K562 (cell line): ENCODE data around the gene RHEB. TPM values are rescaled to one million over a fixed set of nuclear protein-coding genes. Genes with fewer than 3 reads are reported as not detected.

Experiments used
- ATAC-seq: fragments of 200-7000 bp; cut with Tn5 transposase; 3 replicates; pipeline ENCODE4 v1.9.1; 2020; ENCODE audit warnings: moderate library complexity
- BruUV-seq: library from RNA; stranded (reverse); fragments of 400-500 nt; replicated peaks from 2 replicates; lab custom pipeline; 2021; lab: Mats Ljungman, UMichigan
- CTCF ChIA-PET: fragments of 300-600 bp; formaldehyde crosslinking; extraction: SDS; loops from one replicate; lab custom pipeline; 2021; ENCODE audit warnings: low intra/inter-chr PET ratio; lab: Yijun Ruan, JAX
- POLR2A ChIA-PET: fragments of 300-600, 350-650 bp; sonication (Branson Sonifier 250); formaldehyde crosslinking; extraction: SDS; loops from one replicate; lab custom pipeline; 2021; ENCODE audit warnings: antibody characterized with exemption, inconsistent platforms; lab: Yijun Ruan, JAX
- DNase-seq, 4 experiments: peaks; one replicate each; pipeline versions ENCODE4 v3.0.0 to v3.0.0-alpha.2; 2011 to 2018; ENCODE audit warnings: low spot score in 3 of 4, mixed read lengths in 3 of 4; ENCODE audit errors: extremely low read depth in 1 of 4
- FAIRE-seq: peaks from 2 replicates; lab custom pipeline; 2011; peaks lifted over from hg19 to GRCh38; lab: Jason Lieb, UNC
- H2AFZ ChIP-seq: 2 replicates; pipeline ENCODE4 v1.6.0; 2011; ENCODE audit warnings: low read depth, low read length, control low read depth, inconsistent platforms
- H3K27ac ChIP-seq: fragments of 200-600 bp; 3 replicates; pipeline ENCODE4 v1.8.0; 2011; ENCODE audit warnings: low read depth, mild to moderate bottlenecking, control low read depth, inconsistent platforms, low read length, moderate library complexity, mixed read lengths; ENCODE audit errors: extremely low read depth
- H3K27me3 ChIP-seq, 2 experiments: fragments of 300-600 bp in 1 of 2; 2 replicates in 1 of 2; 3 replicates in 1 of 2; pipeline versions ENCODE4 v1.6.0 to v1.8.0; 2011; ENCODE audit warnings: inconsistent platforms in 2 of 2, low read length in 2 of 2, mild to moderate bottlenecking in 1 of 2, mixed read lengths in 1 of 2, moderate library complexity in 1 of 2; ENCODE audit not compliant: control insufficient read depth in 2 of 2, insufficient read depth in 2 of 2
- H3K36me3 ChIP-seq: fragments of 300-600 bp; 3 replicates; pipeline ENCODE4 v1.8.0; 2011; ENCODE audit warnings: mild to moderate bottlenecking, low read length, inconsistent platforms; ENCODE audit not compliant: control insufficient read depth, insufficient read depth
- H3K4me1 ChIP-seq, 2 experiments: fragments of 200-600 bp in 1 of 2; replicated peaks in 1 of 2; 2 replicates in 1 of 2; 3 replicates in 1 of 2; pipeline versions ENCODE4 v1.5.1 to v1.8.0; 2011; ENCODE audit warnings: inconsistent platforms in 2 of 2, low read length in 2 of 2, mild to moderate bottlenecking in 1 of 2, mixed read lengths in 1 of 2, moderate library complexity in 1 of 2; ENCODE audit not compliant: control insufficient read depth in 2 of 2, insufficient read depth in 2 of 2
- H3K4me2 ChIP-seq: 2 replicates; pipeline ENCODE4 v1.6.1; 2011; ENCODE audit warnings: low read length, control low read depth, inconsistent platforms, mixed read lengths; ENCODE audit not compliant: insufficient read depth
- H3K4me3 ChIP-seq: fragments of 200-600 bp; sonication (generic), shearing (Covaris generic); 2 replicates; pipeline ENCODE4 v1.5.1; 2016; ENCODE audit warnings: control low read depth, inconsistent platforms
- H3K79me2 ChIP-seq: fragments of 200-600 bp; 3 replicates; pipeline ENCODE4 v1.8.0; 2011; ENCODE audit warnings: low read length, inconsistent platforms; ENCODE audit not compliant: control insufficient read depth, insufficient read depth
- H3K9ac ChIP-seq, 2 experiments: 2 replicates each; pipeline versions ENCODE4 v1.6.0 to v1.6.1; 2011; ENCODE audit warnings: low read depth in 2 of 2, low read length in 2 of 2, control low read depth in 1 of 2, inconsistent platforms in 1 of 2, mild to moderate bottlenecking in 1 of 2, mixed read lengths in 1 of 2; ENCODE audit not compliant: insufficient read depth in 1 of 2
- H3K9me1 ChIP-seq: one replicate; pipeline ENCODE4 v1.6.0; 2011; ENCODE audit warnings: inconsistent platforms, mild to moderate bottlenecking, low read length, moderate library complexity; ENCODE audit not compliant: control insufficient read depth, insufficient read depth
- H3K9me3 ChIP-seq: replicated peaks from 2 replicates; pipeline ENCODE4 v1.5.1; 2011; ENCODE audit warnings: low read depth, low read length, inconsistent platforms; ENCODE audit not compliant: control insufficient read depth, insufficient read depth
- H4K20me1 ChIP-seq: replicated peaks from 2 replicates; pipeline ENCODE4 v1.6.1; 2011; ENCODE audit warnings: low read length, inconsistent platforms, mixed read lengths; ENCODE audit not compliant: control insufficient read depth, insufficient read depth
- BHLHE40 ChIP-seq: IDR thresholded peaks from 2 replicates; pipeline ENCODE4 v1.6.1; 2011; ENCODE audit warnings: low read length, improper control_type of control experiment
- CAMTA2 ChIP-seq: fragments of 250-450 bp; sonication (Bioruptor Pico); conservative IDR thresholded peaks from 2 replicates; pipeline ENCODE4 v1.5.1; 2022
- E2F6 ChIP-seq, 2 experiments: IDR thresholded peaks; 2 replicates each; pipeline ENCODE4 v1.6.1; 2011; ENCODE audit warnings: borderline replicate concordance in 1 of 2, control low read depth in 1 of 2, low read depth in 1 of 2, low read length in 1 of 2, mild to moderate bottlenecking in 1 of 2, mixed read lengths in 1 of 2, moderate library complexity in 1 of 2; ENCODE audit not compliant: insufficient read depth in 1 of 2, insufficient read length in 1 of 2, poor library complexity in 1 of 2, severe bottlenecking in 1 of 2; ENCODE audit errors: extremely low read depth in 1 of 2
- E4F1 ChIP-seq: fragments of 250-450 bp; sonication (Bioruptor Pico); IDR thresholded peaks from 2 replicates; pipeline ENCODE4 v1.5.0; 2021; ENCODE audit warnings: mild to moderate bottlenecking, borderline replicate concordance
- HOMEZ ChIP-seq: fragments of 250-450 bp; sonication (Bioruptor Pico); IDR thresholded peaks from 2 replicates; pipeline ENCODE4 v1.4.0; 2020; ENCODE audit warnings: mild to moderate bottlenecking, moderate library complexity
- IRF9 ChIP-seq: fragments of 450-650 bp; IDR thresholded peaks from 2 replicates; pipeline ENCODE4 v1.6.1; 2016; ENCODE audit warnings: missing biosample characterization, missing genetic modification characterization
- NFE2 ChIP-seq: IDR thresholded peaks from 2 replicates; pipeline ENCODE4 v1.6.1; 2014; ENCODE audit warnings: antibody characterized with exemption, low read depth
- POLR2AphosphoS2 ChIP-seq: IDR thresholded peaks from 2 replicates; pipeline ENCODE4 v1.6.1; 2012; ENCODE audit warnings: low read length, improper control_type of control experiment
- TBP ChIP-seq: optimal IDR thresholded peaks from 2 replicates; pipeline ENCODE3; 2011; ENCODE audit warnings: low read depth, low read length, improper control_type of control experiment
- TFAP4 ChIP-seq: sonication (generic); formaldehyde crosslinking; IDR thresholded peaks from 2 replicates; pipeline ENCODE4 v1.8.0; 2022; ENCODE audit warnings: missing genetic modification reagents, mild to moderate bottlenecking, moderate library complexity, borderline replicate concordance
- ZBTB33 ChIP-seq: sonication (generic); formaldehyde crosslinking; IDR thresholded peaks from 2 replicates; pipeline ENCODE4 v1.8.1; 2023; ENCODE audit warnings: mild to moderate bottlenecking, missing genetic modification reagents
- ZNF347 ChIP-seq: fragments of 450-650 bp; formaldehyde crosslinking; IDR thresholded peaks from 2 replicates; pipeline ENCODE4 v1.4.0; 2020; ENCODE audit warnings: low read depth, mild to moderate bottlenecking, moderate library complexity
- ZNF354B ChIP-seq: fragments of 250-450 bp; sonication (Bioruptor Pico); IDR thresholded peaks from 2 replicates; pipeline ENCODE4 v1.4.0; 2020
- WGBS: fragments of 100-300 bp; shearing (Covaris generic); methylation state at CpG from one replicate; pipeline ENCODE4 v1.1.6; 2016; ENCODE audit warnings: low coverage, mixed read lengths; ENCODE audit not compliant: insufficient coverage; ENCODE audit errors: missing lambda C conversion rate; 5-methylcytosine and 5-hydroxymethylcytosine counted together
- in situ Hi-C: fragments of 300-500 bp; cut with MboI; formaldehyde crosslinking; loops from 4 replicates; pipeline ENCODE4 v1.15.0; 2018; ENCODE audit warnings: inconsistent platforms, mixed read lengths
- intact Hi-C: fragments of 100-400 bp; cut with micrococcal nuclease; formaldehyde crosslinking; loops from 2 replicates; pipeline ENCODE4 v1.14.2; 2022
- polyA plus RNA-seq, 8 experiments: library from polyadenylated mRNA; depleted of rRNA in 4 of 8; stranded (reverse) in 5 of 8; unstranded in 3 of 8; fragments of >200 nt; fragmentation: Nextera tagmentation in 2 of 8; fragmentation: Illumina TruSeq in 1 of 8; extraction: Ambion mirVana in 2 of 8; extraction: Trizol in 1 of 8; gene quantifications; 2 replicates each; pipeline versions ENCODE4 v1.2.1 to v1.2.3, GENCODE V29; 2011 to 2014; ENCODE audit warnings: inconsistent platforms in 1 of 8, missing spikeins in 1 of 8
- total RNA-seq, 7 experiments: library from RNA; depleted of rRNA in 6 of 7; stranded (reverse); fragments of >200 nt in 6 of 7; fragmentation: Illumina TruSeq in 2 of 7; extraction: Trizol in 2 of 7; gene quantifications; 2 replicates each; pipeline versions ENCODE4 v1.2.1 to v1.2.3, GENCODE V29; 2011 to 2021; ENCODE audit warnings: low replicate concordance in 1 of 7

RHEB gene
- total and polyA plus RNA-seq, 9 of the 15 experiments (the other 6 are each of a cell fraction or from before 2014, with no cell fraction given), result 28.5 to 249 (median 182) TPM

- FAIRE-seq, result no peak
- H3K79me2 ChIP-seq, result no peaks in the 10 kb centered on the region
- peak; percentile 53; the same call in 1 of the 3 replicates for ATAC-seq
- peaks cover 14% of the 10 kb centered on the region; the same call in 1 of the 2 replicates for H3K9me3 ChIP-seq
- peak overlapping the region; percentile 1; the same call in 1 of the 2 replicates for H2AFZ ChIP-seq
- no TSS peak for BruUV-seq
- H3K27me3 ChIP-seq, result peaks cover 4 to 7% of the 10 kb centered on the region in 2 experiments; a peak in 3 of 5 replicates
- POLR2A ChIA-PET, result no interaction called here
- no peaks in the 10 kb centered on the region for H3K36me3 ChIP-seq
- no peak overlapping the region for H3K9ac ChIP-seq
- CTCF ChIA-PET, result no interaction called here
- no peak for DNase-seq
- no peak overlapping the region for H3K27ac ChIP-seq
- no peak overlapping the region for H3K4me3 ChIP-seq
- H3K4me2 ChIP-seq, result no peak overlapping the region
- no peaks in the 10 kb centered on the region for H4K20me1 ChIP-seq
- in situ Hi-C loops, result no loop called here
- H3K9me1 ChIP-seq, result no peaks in the 10 kb centered on the region
- 35% methylated on average over 11 of the region's 11 CpGs for WGBS
- intact Hi-C loops, result no loop called here
- no peaks in the 10 kb centered on the region; a peak in 1 of 5 replicates for H3K4me1 ChIP-seq
- no peak for TF ChIP-seq IRF9 (tag)
- TF ChIP-seq ZBTB33, result no peak
- 0 out of 2 replicates have a peak, but pooled peaks have one; percentile 16 for TF ChIP-seq TFAP4
- no peak for TF ChIP-seq HOMEZ (CRISPR knock-in tag)
- peak in 1 of 2 experiments; percentile 46 for TF ChIP-seq E2F6 (IDR thresholded peaks at IDR 0.05; ENCODE audit: borderline replicate concordance in 1 of 2, extremely low read depth in 1 of 2, insufficient read depth in 1 of 2, insufficient read length in 1 of 2, low read depth in 1 of 2, low read length in 1 of 2, poor library complexity in 1 of 2, severe bottlenecking in 1 of 2)
- TF ChIP-seq TBP, result no peak
- TF ChIP-seq NFE2, result no peak
- no peak for TF ChIP-seq ZNF354B (CRISPR knock-in tag)
- no peak for TF ChIP-seq E4F1 (CRISPR knock-in tag)
- TF ChIP-seq ZNF347 (CRISPR knock-in tag), result no peak
- TF ChIP-seq CAMTA2 (CRISPR knock-in tag), result no peak
- no peak for TF ChIP-seq POLR2AphosphoS2
- peak; percentile 45; the same call in 1 of the 2 replicates for TF ChIP-seq BHLHE40
Measured at GRCh38 chr7:151416941-151417315, 102.8 kb downstream of the RHEB start.
